Eye (tissue), 1 donor: Measurements from ENCODE around the gene SLC5A6.

Experiments used
- DNase-seq: peaks from one replicate; pipeline ENCODE4 v3.0.0-alpha.2; 2015

SLC5A6 gene

GRCh38 chr2:27236136-27236535 lies 24.1 kb upstream of the SLC5A6 start:
- DNase-seq = no peak

- DNase-seq = no peak
Measured at GRCh38 chr2:27233341-27233740, 21.3 kb upstream of the SLC5A6 start.

GRCh38 chr2:27231921-27232320 lies 19.9 kb upstream of the SLC5A6 start:
- no peak for DNase-seq

- DNase-seq = no peak
Measured at GRCh38 chr2:27227501-27227900, 15.4 kb upstream of the SLC5A6 start.

GRCh38 chr2:27225526-27225925 lies 13.5 kb upstream of the SLC5A6 start:
- DNase-seq = no peak

GRCh38 chr2:27223416-27223815 lies 11.3 kb upstream of the SLC5A6 start:
- no peak for DNase-seq

- DNase-seq = no peak
Measured at GRCh38 chr2:27222407-27222806, 10.3 kb upstream of the SLC5A6 start.

GRCh38 chr2:27221166-27221565 lies 9.1 kb upstream of the SLC5A6 start:
- no peak for DNase-seq

- DNase-seq = no peak
Measured at GRCh38 chr2:27220091-27220490, 8.0 kb upstream of the SLC5A6 start.

- DNase-seq = no peak
Measured at GRCh38 chr2:27219091-27219490, 7.0 kb upstream of the SLC5A6 start.

DNA sequence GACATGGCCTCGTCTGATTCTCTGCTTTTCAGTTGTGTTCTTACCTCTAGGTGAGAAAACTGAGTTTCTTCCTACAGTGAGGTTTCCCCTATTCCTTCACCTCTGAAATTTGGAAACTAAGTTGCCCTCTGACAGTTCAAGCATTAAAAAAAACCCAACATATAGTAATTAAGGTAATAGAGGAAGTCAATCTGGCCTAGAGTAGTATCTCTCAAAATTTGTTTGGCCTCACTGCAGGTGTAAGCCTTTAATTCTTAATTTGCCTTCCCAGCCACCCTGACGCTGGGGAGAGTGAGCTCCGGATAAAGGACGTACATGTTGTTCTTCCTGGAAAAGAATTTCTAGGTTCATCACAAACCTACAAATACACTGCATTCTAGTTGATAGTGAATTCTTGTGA lies 6.5 kb upstream of the SLC5A6 start:
- no peak for DNase-seq

GRCh38 chr2:27217173-27218121 lies 5.4 kb upstream of the SLC5A6 start, which contains the start of gene CAD:
Gene CAD (plus strand): TSS chr2:27217369. CDS start chr2:27217552, 183 bp downstream.
- DNase-seq = peak; percentile 92

DNA sequence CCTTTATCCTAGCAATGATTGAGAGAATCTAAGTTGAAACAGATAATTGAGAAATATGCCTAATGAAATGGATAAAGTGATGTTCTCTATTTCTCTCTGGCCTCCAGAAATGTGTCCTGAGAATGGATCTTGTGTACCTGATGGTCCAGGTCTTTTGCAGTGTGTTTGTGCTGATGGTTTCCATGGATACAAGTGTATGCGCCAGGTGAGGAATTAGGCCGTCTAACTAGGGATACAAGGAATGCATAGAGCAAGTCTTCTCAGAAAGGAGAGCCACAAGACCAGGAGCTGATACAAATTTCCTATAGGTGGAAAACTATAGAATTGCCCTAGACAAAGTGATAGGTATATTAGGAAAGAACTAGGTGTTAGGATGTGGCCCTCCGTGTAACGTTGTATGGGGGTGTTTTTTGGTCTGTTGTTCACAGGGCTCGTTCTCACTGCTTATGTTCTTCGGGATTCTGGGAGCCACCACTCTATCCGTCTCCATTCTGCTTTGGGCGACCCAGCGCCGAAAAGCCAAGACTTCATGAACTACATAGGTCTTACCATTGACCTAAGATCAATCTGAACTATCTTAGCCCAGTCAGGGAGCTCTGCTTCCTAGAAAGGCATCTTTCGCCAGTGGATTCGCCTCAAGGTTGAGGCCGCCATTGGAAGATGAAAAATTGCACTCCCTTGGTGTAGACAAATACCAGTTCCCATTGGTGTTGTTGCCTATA lies 4.5 kb upstream of the SLC5A6 start:
- DNase-seq = no peak

- DNase-seq = no peak
Measured at GRCh38 chr2:27214941-27215340, 2.9 kb upstream of the SLC5A6 start.

DNA sequence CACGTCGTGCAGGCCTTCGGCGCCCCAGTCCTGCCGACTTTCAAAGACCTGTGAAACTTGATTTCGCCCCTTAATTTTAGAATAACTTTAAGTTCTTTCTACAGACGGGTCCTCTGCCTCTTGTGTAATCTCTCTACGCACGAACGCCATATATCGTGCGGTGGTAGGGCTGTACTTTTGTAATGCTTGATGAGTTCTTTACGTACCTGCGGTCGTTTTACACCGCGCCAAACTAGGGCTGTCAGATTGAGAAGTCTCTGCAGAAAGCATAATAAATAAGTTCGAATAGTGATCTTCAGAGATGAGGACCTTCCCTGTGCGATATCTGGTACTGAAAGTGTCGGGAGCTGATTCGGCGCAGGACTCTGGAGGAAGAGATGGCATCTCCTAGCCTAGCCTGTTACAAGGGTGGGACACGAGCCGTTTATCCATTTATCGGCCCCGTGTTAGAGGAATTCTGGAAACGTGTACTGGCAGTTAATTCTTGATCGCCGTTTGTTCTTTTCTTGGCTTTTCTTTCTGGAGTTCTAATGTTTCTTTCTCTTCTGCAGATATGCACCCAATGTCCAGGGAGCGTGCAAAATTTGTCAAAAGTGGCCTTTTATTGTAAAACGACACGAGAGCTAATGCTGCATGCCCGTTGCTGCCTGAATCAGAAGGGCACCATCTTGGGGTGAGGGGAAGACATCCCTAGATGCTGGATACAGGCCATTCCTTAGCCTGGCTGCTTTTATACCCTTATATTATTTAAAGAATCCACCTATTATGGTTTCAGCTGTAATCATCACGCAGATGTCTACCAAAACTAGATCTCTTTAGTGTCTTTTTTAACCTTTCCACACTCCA lies 781 bp upstream of the SLC5A6 start:
- no peak for DNase-seq

DNA sequence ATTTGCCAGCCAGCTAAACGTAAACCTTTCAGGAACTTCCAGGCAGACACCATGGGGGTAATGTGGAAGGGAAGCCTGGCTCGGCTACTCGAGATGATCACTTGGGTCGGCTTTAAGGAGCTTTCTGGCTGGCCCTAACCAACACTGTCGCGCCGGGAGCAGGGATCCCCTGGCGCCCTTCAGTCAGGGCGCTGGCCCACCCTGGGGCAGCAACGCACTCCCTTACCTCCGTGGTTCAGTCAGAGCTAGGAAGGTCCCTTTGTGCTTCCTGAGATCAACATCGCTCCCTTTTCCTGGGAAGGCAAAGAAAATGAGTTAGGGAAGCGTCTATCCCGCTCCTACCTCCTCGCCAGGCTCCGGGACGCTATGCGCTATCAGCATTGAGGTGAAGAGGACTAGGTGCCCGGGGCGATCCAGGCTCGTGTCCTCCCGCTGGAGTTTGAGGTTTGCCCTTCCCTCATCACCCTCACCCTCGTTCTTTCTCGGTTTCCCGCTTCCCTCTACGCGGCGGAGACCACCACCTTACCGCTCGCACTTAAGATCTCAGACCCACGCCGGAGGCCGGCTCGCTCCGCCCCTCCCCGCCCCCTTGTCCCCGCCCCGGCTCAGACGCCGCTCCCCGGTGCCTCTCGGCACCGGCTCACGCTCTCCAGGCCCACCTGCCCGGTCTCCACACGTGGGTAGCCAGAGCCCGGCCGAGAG lies 676 bp downstream of the SLC5A6 start:
- DNase-seq = no peak

GRCh38 chr2:27209621-27210401 lies 2.3 kb downstream of the SLC5A6 start:
- DNase-seq = no peak

DNA sequence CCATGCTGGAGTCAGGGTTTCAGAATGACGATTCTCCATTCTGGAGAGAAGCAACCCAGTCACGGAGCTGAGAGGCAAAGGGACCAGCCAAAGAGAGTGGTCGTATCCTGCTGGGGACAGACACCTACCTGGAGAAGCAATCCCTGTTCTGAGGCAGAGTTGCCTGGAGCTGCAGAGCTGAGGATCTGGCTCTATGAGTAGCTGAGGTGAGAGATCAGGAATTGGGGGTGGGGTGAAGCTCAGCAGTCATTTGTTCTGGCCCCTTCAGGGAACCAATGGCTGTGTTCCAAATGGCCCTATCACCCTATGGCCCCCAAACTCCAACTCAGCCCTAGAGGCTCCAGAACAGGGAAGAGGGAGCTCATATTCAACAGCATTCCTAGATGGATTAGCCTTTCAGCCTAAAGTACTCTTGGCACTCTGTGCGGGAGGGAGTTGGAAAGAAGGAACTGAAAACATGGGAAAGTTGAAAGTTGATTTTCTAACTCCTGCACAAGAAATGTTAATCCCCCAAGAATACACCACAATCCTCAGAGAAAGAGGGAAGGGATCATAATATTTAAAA lies 3.5 kb downstream of the SLC5A6 start:
- no peak for DNase-seq

DNA sequence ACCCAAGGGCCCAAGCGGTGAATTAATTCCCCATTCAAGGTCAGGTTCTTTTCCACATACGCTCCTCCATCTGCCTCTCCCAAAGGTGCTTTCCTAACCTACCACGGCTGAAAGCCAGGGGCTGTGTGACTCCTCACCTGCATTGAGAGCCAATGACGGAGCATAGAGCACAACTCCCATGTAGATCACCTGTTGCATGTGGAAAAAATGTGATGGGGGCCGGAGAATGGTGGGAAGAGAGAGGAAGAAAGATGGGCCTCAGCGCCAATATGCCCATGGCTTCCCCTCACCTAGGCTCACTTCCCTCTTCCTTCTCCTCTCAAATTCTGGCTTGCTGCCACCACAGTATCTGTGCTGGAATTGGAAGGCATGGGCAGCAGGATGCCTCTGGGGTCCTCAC lies 5.7 kb downstream of the SLC5A6 start:
- no peak for DNase-seq

GRCh38 chr2:27205206-27205605 lies 6.9 kb downstream of the SLC5A6 start:
- no peak for DNase-seq

GRCh38 chr2:27204566-27204965 lies 7.5 kb downstream of the SLC5A6 start:
- DNase-seq = no peak
